Hematopoietic multipotent progenitor cell treated with erythropoietin and hydrocortisone succinate and interleukin-3 and kit ligand, for 15 days (in vitro differentiated cells): ENCODE data around the gene RYR2.
"Not testable (repeated sequence)": the region's sequence is repeated elsewhere in the genome, so short reads cannot be mapped to it uniquely, and the experiment has no call there.

Experiments
- DNase-seq: peaks from one replicate; pipeline ENCODE4 v3.0.0-alpha.2; 2015; ENCODE audit warnings: low spot score

RYR2 gene

DNA sequence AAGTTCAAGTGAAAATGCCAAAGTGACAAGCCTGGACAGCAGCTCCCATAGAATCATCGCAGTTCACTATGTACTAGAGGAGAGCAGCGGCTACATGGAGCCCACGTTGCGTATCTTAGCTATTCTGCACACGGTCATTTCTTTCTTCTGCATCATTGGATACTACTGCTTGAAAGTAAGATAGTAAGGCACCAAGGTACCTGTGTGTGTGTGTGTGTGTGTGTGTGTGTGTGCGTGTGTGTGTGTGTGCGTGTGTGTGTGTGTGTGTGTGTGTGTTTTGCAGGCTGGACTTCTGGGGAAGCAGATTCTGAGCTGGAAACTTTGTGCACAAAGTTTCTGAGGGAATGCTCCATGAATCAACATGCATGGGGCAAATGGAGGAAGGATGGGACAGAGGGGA, 750.2 kb downstream of the RYR2 start:
- DNase-seq, result no peak

- DNase-seq, result no peak
Measured at GRCh38 chr1:237792726-237793125, 750.7 kb downstream of the RYR2 start.

GRCh38 chr1:237794071-237794470, 752.1 kb downstream of the RYR2 start:
- DNase-seq, result no peak

- no peak for DNase-seq
Measured at GRCh38 chr1:237795558-237795957, 753.6 kb downstream of the RYR2 start.

GRCh38 chr1:237799762-237800474, 757.9 kb downstream of the RYR2 start:
- peak; percentile 5 for DNase-seq

- DNase-seq, result no peak
Measured at GRCh38 chr1:237804516-237804915, 762.5 kb downstream of the RYR2 start.

GRCh38 chr1:237809099-237809498, 767.1 kb downstream of the RYR2 start:
- DNase-seq, result no peak

- no peak for DNase-seq
Measured at GRCh38 chr1:237811633-237812032, 769.6 kb downstream of the RYR2 start.

GRCh38 chr1:237812061-237812460, 770.1 kb downstream of the RYR2 start:
- no peak for DNase-seq

DNA sequence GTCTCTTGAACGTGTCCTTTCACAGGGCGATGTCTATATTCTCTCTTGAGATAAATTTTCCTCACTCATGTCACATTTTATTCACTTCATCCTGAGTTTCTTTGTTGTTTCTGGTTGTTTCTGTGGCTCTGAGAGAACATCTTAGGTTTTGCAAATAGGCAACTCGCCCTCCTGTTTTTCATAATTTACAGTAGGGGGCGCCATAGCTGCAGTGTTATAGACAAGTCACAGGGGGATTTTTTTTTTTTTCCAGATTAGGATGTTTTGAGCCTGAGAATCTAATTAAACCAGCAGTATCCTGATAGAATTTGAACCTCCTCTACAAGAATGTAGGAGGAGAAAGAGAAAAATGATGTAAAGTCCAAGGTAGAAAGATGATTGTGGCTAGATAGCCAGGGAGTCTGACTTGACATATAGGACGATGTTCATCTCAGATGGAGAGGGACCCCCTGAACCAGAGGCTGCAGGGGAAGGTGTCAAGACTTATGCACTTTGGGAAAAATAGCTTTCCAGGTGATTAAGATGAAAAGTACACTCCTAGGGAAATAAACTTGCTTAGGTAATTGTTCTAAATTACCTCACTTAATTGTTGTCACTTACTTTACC, 772.4 kb downstream of the RYR2 start:
- DNase-seq, result peak; percentile 4

- no peak for DNase-seq
Measured at GRCh38 chr1:237817277-237817676, 775.3 kb downstream of the RYR2 start.

DNA sequence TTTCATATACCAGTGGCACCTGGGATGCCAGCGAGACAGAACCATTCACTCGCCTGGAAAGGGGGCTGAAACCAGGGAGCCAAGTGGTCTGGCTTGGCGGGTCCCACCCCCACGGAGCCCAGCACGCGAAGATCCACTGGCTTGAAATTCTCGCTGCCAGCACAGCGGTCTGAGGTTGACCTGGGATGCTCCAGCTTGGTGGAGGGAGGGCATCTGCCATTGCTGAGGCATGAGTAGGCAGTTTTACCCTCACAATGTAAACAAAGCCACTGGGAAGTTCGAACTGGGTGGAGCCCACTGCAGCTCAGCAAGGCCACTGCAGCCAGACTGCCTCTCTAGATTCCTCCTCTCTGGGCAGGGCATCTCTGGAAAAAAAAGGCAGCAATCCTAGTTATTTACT, 778.6 kb downstream of the RYR2 start:
- not testable (repeated sequence) for DNase-seq

GRCh38 chr1:237832858-237833257, 790.9 kb downstream of the RYR2 start:
- no peak for DNase-seq

DNA sequence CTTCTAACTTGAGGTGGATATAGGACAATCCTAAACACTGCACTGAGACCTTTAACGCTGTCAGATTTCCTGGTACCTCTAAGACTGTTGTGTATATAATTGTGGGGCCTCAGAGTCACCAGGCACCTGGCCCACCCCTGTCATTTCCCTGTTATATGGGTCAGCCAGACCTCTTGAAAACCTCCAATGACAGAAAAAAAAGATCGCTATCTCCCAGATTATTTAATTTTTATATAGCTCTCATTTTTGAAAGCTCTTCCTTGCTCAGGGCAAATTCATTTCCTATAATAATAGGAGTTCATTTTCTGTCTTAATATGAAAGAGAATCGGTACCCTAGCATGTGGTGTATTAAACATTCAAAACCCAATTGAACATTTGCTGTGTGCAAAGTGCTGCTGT, 792.1 kb downstream of the RYR2 start:
- no peak for DNase-seq

- DNase-seq, result no peak
Measured at GRCh38 chr1:237834461-237834860, 792.5 kb downstream of the RYR2 start.

DNA sequence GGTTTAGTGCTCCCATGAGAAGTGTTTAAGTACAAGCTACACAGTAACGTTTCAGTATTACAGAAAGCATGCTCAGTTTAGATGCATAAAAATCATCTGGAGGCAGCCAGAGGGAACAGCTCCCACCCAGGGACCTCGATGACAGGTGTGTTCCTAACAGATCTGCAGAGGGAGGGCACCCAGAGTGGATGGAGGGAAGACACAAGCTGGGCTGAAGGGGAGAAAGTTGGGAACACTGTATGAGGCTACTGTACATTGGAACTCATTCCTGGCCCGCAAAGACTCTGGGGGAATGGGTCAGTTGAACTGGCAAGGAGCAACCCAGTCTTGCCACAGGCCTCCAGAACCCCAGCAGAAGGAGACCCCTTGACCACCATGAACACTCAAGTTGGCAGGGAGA, 796.3 kb downstream of the RYR2 start:
- no peak for DNase-seq

DNA sequence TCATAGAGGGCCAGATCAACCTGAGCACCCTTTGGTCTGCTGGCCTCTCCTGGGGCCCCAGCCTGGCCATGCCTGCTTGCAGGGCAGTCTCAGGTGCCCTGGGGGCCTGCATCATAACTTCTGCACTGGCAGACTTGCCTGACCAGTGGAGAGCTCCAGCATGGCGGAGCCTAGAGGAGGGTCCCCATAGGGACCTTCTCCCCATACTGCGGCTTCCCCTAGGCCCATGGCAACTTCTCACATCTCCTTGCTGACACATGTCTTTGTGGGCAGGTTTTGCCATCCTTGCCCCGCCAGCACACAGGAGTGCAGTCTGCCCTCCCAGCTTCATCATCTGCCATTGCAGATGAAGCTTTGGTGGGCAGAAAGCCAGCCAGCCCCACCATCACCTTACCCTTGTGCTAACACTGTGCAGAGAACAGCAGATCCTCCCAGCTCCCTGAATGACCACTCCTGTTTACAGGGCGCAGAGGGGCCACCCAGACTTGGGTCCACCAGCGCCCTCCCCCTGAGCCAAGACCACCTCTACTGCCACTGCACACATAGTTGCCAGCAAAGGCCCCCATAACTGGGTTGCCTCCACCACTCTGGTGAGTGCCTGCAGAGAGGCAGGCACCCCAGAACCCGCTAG, 797.0 kb downstream of the RYR2 start:
- no peak for DNase-seq

GRCh38 chr1:237841485-237841884, 799.5 kb downstream of the RYR2 start:
- DNase-seq, result no peak

DNA sequence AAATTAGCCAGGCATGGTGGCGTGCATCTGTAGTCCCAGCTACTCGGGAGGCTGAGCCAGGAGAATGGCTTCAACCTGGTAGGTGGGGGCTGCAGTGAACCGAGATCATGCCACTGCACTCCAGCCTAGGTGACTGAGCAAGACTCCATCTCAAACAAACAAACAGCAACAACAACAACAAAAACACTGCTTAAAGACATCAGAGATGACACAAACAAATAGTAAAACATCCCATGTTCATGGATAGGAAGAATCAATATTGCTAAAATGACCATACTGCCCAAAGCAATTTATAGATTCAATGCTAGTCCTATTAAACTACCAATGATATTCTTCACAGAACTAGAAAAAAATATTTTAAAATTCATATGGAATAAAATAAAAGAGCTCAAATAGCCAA, 801.5 kb downstream of the RYR2 start:
- not testable (repeated sequence) for DNase-seq

DNA sequence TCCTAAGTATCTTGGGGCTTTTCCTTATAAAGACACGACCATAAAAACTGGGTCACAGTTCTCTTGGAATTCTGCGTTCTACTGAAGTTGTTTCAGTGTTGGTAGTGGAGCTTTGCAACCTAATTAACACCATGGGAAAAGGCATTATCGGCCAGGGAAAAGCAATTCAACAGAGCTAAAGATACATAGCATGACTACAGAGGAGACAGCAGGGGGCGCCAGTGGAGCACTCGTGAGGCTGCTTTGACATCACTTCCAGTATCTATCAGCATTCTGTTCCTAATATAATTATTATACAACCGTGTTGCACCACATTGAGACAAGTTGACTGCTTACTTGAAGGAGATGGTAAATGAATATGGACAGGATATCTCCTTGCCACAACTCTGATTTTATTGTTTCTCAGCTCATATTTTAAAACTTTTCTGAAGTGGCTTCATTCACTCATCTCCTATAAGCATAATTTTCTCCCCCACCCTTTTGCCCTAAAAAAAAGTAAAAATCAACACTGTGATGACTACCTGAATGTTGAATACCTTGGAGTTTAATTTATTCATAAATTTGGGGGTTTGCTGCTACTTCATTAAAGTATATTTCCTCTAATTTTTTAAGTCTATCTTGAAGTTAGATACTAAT, 809.3 kb downstream of the RYR2 start:
- DNase-seq, result peak; percentile 14

DNA sequence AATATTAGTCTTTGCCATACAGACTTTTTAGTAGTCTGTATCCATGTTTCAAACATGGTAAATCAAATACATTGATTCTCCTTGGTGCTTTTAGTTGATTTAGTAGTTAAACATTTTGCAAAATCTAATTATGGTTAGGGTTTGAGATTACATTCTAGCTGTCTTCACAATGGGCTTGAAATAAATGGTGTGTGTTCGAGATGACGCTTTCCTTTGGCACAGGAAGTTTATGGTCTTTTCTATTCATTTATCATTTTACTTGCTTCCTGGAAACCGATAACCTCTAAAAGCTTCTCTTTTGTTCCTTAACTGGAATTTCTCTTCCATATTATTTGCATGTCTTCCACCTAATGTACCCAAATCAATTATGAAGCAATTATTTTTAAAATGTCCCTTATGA, 810.4 kb downstream of the RYR2 start:
- DNase-seq, result no peak

DNA sequence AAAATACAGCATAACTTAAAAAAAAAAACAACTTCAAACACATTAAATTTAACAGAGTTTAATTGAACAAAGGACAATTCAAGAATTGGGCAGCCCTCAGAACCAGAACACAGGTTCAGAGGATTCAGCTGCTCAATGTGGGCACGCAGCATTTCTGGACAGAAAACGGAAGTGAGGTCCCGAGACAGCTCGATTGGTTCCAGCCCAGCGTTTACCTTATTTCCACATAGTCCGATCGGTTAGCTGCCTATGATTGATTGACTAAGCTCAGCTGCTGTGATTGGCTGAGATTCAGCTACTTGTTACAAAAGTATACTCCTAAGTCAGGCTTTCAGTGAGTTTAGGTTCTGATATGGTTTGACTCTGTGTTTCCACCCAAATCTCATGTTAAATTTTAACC, 815.5 kb downstream of the RYR2 start:
- DNase-seq, result no peak

DNA sequence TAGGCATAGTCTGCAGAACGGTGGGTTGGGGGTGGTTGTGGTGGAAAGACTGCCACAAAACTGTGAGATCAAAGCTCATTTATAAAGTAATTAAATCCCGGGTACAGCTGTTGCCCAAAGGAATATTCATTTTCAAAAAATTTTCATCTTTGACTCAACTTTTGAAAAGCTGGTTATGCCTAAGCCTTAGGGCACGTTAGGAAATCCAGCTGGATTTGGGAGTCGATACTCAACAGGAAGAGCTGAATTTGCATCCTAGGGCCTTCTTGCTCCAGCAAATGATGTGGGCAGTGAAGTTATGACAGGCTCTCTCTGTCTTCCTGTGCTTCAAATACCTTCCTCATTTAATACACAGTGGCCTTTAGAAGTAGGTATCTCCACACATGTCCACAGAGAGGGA, 817.0 kb downstream of the RYR2 start:
- DNase-seq, result no peak
